Caco-2 (cell line): ENCODE data around the gene PTGDR2. TPM values are rescaled to one million over a fixed set of nuclear protein-coding genes. Genes with fewer than 3 reads are reported as not detected.
"Not testable (repeated sequence)": the region's sequence is repeated elsewhere in the genome, so short reads cannot be mapped to it uniquely, and the experiment has no call there.

Experiments
- BruUV-seq: library from RNA; stranded (reverse); fragments of 400-500 nt; replicated peaks from 2 replicates; lab custom pipeline; 2021; lab: Mats Ljungman, UMichigan
- CTCF ChIA-PET: fragments of 300-600 bp; sonication (Branson Sonifier 250); formaldehyde crosslinking; loops from one replicate; lab custom pipeline; 2022; ENCODE audit warnings: antibody characterized with exemption; lab: Charles Lee
- POLR2A ChIA-PET: fragments of 300-600 bp; sonication (Branson Sonifier 250); formaldehyde crosslinking; loops from one replicate; lab custom pipeline; 2022; ENCODE audit warnings: antibody characterized with exemption; lab: Charles Lee
- DNase-seq, 2 experiments: peaks; one replicate each; pipeline versions ENCODE4 v3.0.0 to v3.0.0-alpha.2; 2020 to 2022
- H3K27me3 ChIP-seq: replicated peaks from 2 replicates; pipeline ENCODE4 v1.6.0; 2011; ENCODE audit warnings: low read length; ENCODE audit not compliant: control insufficient read depth, insufficient read depth
- H3K36me3 ChIP-seq: 2 replicates; pipeline ENCODE4 v1.5.1; 2011; ENCODE audit warnings: low read length; ENCODE audit not compliant: control insufficient read depth, insufficient read depth
- H3K4me1 ChIP-seq: fragments of 250-450 bp; sonication (Bioruptor Pico); 2 replicates; pipeline ENCODE4 v1.5.1; 2020; ENCODE audit warnings: mild to moderate bottlenecking
- H3K4me3 ChIP-seq: 2 replicates; pipeline ENCODE4 v1.5.1; 2011; ENCODE audit warnings: low read depth, mild to moderate bottlenecking, control low read depth, low read length
- H3K9me3 ChIP-seq: fragments of 250-450 bp; sonication (Bioruptor Pico); 2 replicates; pipeline ENCODE4 v1.5.1; 2020; ENCODE audit warnings: mild to moderate bottlenecking, moderate library complexity
- H3K27ac Mint-ChIP-seq: one replicate; pipeline ENCODE4 v1.8.0; 2022; ENCODE audit warnings: mixed read lengths; ENCODE audit not compliant: unreplicated experiment
- H3K27me3 Mint-ChIP-seq: one replicate; pipeline ENCODE4 v1.8.0; 2022; ENCODE audit warnings: mixed read lengths; ENCODE audit not compliant: insufficient read depth, unreplicated experiment
- H3K36me3 Mint-ChIP-seq: one replicate; pipeline ENCODE4 v1.8.0; 2022; ENCODE audit warnings: mild to moderate bottlenecking, mixed read lengths; ENCODE audit not compliant: insufficient read depth, unreplicated experiment
- H3K4me1 Mint-ChIP-seq: one replicate; pipeline ENCODE4 v1.8.0; 2022; ENCODE audit warnings: low read depth, mixed read lengths; ENCODE audit not compliant: unreplicated experiment
- H3K4me3 Mint-ChIP-seq: one replicate; pipeline ENCODE4 v1.8.0; 2022; ENCODE audit warnings: mild to moderate bottlenecking, moderate library complexity, mixed read lengths; ENCODE audit not compliant: unreplicated experiment
- H3K9me3 Mint-ChIP-seq: one replicate; pipeline ENCODE4 v1.8.0; 2022; ENCODE audit warnings: mixed read lengths; ENCODE audit not compliant: unreplicated experiment
- intact Hi-C: fragments of 100-400 bp; cut with micrococcal nuclease; formaldehyde crosslinking; loops from one replicate; pipeline ENCODE4 v1.10.0; 2022; ENCODE audit not compliant: unreplicated experiment
- total RNA-seq: library from RNA; stranded (reverse); gene quantifications from 2 replicates; pipeline ENCODE4 v1.2.3, GENCODE V29; 2022
- TF ChIP-seq, protein P1 (sequence below), 2 experiments: fragments of 200-600 bp in 1 of 2; IDR thresholded peaks; 1 replicate in 1 of 2; 2 replicates in 1 of 2; pipeline versions ENCODE4 v1.5.1 to v1.8.0; 2011 to 2022; ENCODE audit warnings: antibody characterized with exemption in 1 of 2, control low read depth in 1 of 2, inconsistent platforms in 1 of 2, low read depth in 1 of 2, low read length in 1 of 2, mild to moderate bottlenecking in 1 of 2, moderate library complexity in 1 of 2; ENCODE audit not compliant: insufficient read depth in 1 of 2, severe bottlenecking in 1 of 2, unreplicated experiment in 1 of 2

The PTGDR2 gene
- total RNA-seq, 1 experiment from 2014 or later: 0.09 TPM

DNA sequence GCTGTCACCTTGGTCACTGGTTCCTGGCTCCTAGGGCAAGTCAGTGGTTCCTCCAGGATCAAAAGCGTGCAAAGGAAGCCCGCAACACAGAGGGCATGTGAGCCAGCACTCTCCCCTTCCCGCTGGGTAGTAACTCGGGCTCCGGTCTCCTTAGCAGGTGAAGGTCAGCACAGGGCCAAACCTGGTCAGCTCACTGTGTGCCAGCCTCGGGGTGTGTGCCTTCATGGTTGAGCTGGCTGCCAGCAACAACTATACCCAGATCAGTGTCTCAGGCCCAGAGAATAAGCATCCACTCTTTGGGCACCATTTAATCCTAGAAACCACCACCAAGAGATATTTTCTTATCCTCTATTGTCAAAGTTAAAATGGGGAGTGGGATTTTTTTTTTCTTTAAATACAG is 30.0 kb downstream of the PTGDR2 start:
- no peaks in the 10 kb centered on the region for H3K4me1 ChIP-seq
- H3K9me3 ChIP-seq: no peaks in the 10 kb centered on the region
- ChIA-PET POLR2A (no interaction called here), CTCF (interaction anchor here (10.7 kb wide), 1 partner anchor 62 kb away, joined by 200 read pairs; no protein-coding TSS in a partner anchor)
- H3K9me3 Mint-ChIP-seq: no peaks in the 10 kb centered on the region
- no peak overlapping the region for H3K27ac Mint-ChIP-seq
- no peaks in the 10 kb centered on the region for H3K36me3 ChIP-seq
- intact Hi-C loops: no loop called here
- no TSS peak for BruUV-seq
- no peaks in the 10 kb centered on the region for H3K4me1 Mint-ChIP-seq
- no peak for DNase-seq
- peaks cover 3% of the 10 kb centered on the region for H3K27me3 Mint-ChIP-seq
- TF ChIP-seq, protein P1, sequence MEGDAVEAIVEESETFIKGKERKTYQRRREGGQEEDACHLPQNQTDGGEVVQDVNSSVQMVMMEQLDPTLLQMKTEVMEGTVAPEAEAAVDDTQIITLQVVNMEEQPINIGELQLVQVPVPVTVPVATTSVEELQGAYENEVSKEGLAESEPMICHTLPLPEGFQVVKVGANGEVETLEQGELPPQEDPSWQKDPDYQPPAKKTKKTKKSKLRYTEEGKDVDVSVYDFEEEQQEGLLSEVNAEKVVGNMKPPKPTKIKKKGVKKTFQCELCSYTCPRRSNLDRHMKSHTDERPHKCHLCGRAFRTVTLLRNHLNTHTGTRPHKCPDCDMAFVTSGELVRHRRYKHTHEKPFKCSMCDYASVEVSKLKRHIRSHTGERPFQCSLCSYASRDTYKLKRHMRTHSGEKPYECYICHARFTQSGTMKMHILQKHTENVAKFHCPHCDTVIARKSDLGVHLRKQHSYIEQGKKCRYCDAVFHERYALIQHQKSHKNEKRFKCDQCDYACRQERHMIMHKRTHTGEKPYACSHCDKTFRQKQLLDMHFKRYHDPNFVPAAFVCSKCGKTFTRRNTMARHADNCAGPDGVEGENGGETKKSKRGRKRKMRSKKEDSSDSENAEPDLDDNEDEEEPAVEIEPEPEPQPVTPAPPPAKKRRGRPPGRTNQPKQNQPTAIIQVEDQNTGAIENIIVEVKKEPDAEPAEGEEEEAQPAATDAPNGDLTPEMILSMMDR (IDR thresholded peaks at IDR 0.05; ENCODE audit: insufficient read depth in 1 of 2, low read depth in 1 of 2, low read length in 1 of 2, severe bottlenecking in 1 of 2, unreplicated experiment in 1 of 2): peak in 1 of 2 experiments; percentile 23
- H3K36me3 Mint-ChIP-seq: no peaks in the 10 kb centered on the region
- no peak overlapping the region for H3K4me3 ChIP-seq
- H3K27me3 ChIP-seq: no peaks in the 10 kb centered on the region
- H3K4me3 Mint-ChIP-seq: no peak overlapping the region

DNA sequence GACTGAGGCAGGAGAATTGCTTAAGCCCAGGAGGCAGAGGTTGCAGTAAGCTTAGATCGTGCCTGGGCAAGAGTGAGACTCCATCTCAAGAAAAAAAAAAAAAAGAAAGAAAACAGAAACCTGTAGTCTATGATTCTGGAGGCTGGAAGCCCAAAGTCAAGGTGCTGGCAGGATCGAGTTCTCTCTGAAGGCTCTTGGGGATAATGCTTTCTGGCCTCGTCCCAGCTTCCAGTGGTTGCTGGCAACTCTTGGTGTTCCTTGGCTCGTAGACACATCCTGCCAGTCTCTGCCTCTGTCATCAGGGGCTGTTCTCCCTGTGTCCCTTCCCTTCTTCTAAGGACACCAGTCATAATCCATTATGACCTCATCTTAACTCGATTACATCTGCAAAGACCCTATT is 30.6 kb downstream of the PTGDR2 start:
- no peaks in the 10 kb centered on the region for H3K36me3 Mint-ChIP-seq
- H3K36me3 ChIP-seq: no peaks in the 10 kb centered on the region
- no peak overlapping the region for H3K4me3 ChIP-seq
- CTCF ChIA-PET: interaction anchor here (1.0 to 10.7 kb wide), 2 partner anchors 62 to 63 kb away, joined by 3 to 200 read pairs; no protein-coding TSS in a partner anchor
- DNase-seq: no peak
- H3K27me3 Mint-ChIP-seq: peaks cover 3% of the 10 kb centered on the region
- H3K4me1 ChIP-seq: no peaks in the 10 kb centered on the region
- no peaks in the 10 kb centered on the region for H3K4me1 Mint-ChIP-seq
- H3K4me3 Mint-ChIP-seq: no peak overlapping the region
- no peaks in the 10 kb centered on the region for H3K9me3 Mint-ChIP-seq
- POLR2A ChIA-PET: no interaction called here
- TF ChIP-seq, protein P1 (IDR thresholded peaks at IDR 0.05; ENCODE audit: insufficient read depth in 1 of 2, low read depth in 1 of 2, low read length in 1 of 2, severe bottlenecking in 1 of 2, unreplicated experiment in 1 of 2): no peak
- intact Hi-C loops: no loop called here
- H3K27me3 ChIP-seq: no peaks in the 10 kb centered on the region
- BruUV-seq: no TSS peak
- no peak overlapping the region for H3K27ac Mint-ChIP-seq
- H3K9me3 ChIP-seq: no peaks in the 10 kb centered on the region

DNA sequence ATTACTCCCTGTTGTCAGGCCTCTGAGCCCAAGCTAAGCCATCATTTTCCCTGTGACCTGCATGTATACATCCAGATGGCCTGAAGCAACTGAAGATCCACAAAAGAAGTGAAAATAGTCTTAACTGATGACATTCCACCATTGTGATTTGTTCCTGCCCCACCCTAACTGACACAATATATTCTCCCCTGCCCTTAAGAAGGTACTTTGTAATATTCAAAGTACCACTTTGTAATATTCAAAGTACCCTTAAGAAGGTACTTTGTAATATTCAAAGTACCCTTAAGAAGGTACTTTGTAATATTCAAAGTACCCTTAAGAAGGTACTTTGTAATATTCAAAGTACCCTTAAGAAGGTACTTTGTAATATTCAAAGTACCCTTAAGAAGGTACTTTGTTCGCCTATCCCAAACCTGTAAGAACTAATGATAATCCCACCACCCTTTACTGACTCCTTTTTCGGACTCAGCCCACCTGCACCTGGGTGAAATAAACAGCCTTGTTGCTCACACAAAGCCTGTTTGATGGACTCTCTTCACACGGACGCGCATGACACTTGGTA is 31.9 kb downstream of the PTGDR2 start:
- H3K36me3 Mint-ChIP-seq, H3K4me3 Mint-ChIP-seq, H3K27me3 ChIP-seq, DNase-seq, H3K4me1 Mint-ChIP-seq, POLR2A ChIA-PET, H3K4me1 ChIP-seq, H3K27me3 Mint-ChIP-seq, H3K27ac Mint-ChIP-seq, BruUV-seq, H3K9me3 Mint-ChIP-seq, H3K36me3 ChIP-seq, H3K9me3 ChIP-seq, intact Hi-C loops, H3K4me3 ChIP-seq: not testable (repeated sequence)
- CTCF ChIA-PET: interaction anchor here (1.0 kb wide), 1 partner anchor 64 kb away, joined by 3 read pairs; no protein-coding TSS in a partner anchor
